RPMI8226 (cell line): ENCODE results near the gene CHMP6.
A peak's percentile ranks its signal among the peaks of the same experiment; 100 is the strongest.

Experiments used
- DNase-seq: peaks from one replicate; pipeline ENCODE4 v3.0.0-alpha.2; 2015

Gene CHMP6

GRCh38 chr17:81032641-81033480, 41.2 kb downstream of the CHMP6 start:
- DNase-seq = no peak

GRCh38 chr17:81033535-81034167, 42.0 kb downstream of the CHMP6 start:
- no peak for DNase-seq

GRCh38 chr17:81034168-81034777, 42.6 kb downstream of the CHMP6 start:
- DNase-seq = no peak

GRCh38 chr17:81034779-81035520, 43.3 kb downstream of the CHMP6 start, which contains the start of gene BAIAP2:
Gene BAIAP2 (plus strand): TSS chr17:81035151. CDS start chr17:81035255, 104 bp downstream.
- DNase-seq = peak; percentile 98

- no peak for DNase-seq
These were observed 44.0 kb downstream of the CHMP6 start for GRCh38 chr17:81035521-81036196.

- DNase-seq = no peak
These were observed 44.7 kb downstream of the CHMP6 start for GRCh38 chr17:81036197-81036941.

GRCh38 chr17:81037026-81037797, 45.6 kb downstream of the CHMP6 start:
- DNase-seq = no peak

- no peak for DNase-seq
These were observed 46.4 kb downstream of the CHMP6 start for GRCh38 chr17:81037798-81038733.

- no peak for DNase-seq
These were observed 47.5 kb downstream of the CHMP6 start for GRCh38 chr17:81039096-81039495.

- no peak for DNase-seq
These were observed 48.5 kb downstream of the CHMP6 start for GRCh38 chr17:81039854-81040758.

GRCh38 chr17:81040791-81041337, 49.2 kb downstream of the CHMP6 start:
- peak; percentile 56 for DNase-seq

- DNase-seq = no peak
These were observed 51.0 kb downstream of the CHMP6 start for GRCh38 chr17:81042606-81043005.

GRCh38 chr17:81043319-81043724, 51.7 kb downstream of the CHMP6 start:
- no peak for DNase-seq

GRCh38 chr17:81043725-81044427, 52.2 kb downstream of the CHMP6 start:
- no peak for DNase-seq

GRCh38 chr17:81044428-81044763, 52.8 kb downstream of the CHMP6 start:
- DNase-seq = no peak

- DNase-seq = peak; percentile 79
These were observed 53.3 kb downstream of the CHMP6 start for GRCh38 chr17:81044764-81045589.

GRCh38 chr17:81045590-81046095, 54.0 kb downstream of the CHMP6 start:
- DNase-seq = no peak
